T-helper 2 cell treated with Interferon-gamma antibody and Interleukin-4, amounts not matched to agents 100 ng/mL and 5 ng/mL, for 36 hours (primary cell): ENCODE measurements around the gene GREM1. TPM values are rescaled to one million over a fixed set of nuclear protein-coding genes. Genes with fewer than 3 reads are reported as not detected.

Source experiments
- intact Hi-C: fragments of 100-400 bp; cut with micrococcal nuclease; formaldehyde crosslinking; loops from one replicate; pipeline ENCODE4 v1.15.1; 2023
- total RNA-seq: library from RNA; stranded (reverse); gene quantifications from 2 replicates; pipeline ENCODE4 v1.2.3, GENCODE V29; 2022

GREM1 gene
- total RNA-seq, 1 donor from 2014 or later = not detected

- intact Hi-C loops = no loop called here
These were observed 23.4 kb upstream of the GREM1 start for GRCh38 chr15:32694222-32694983.

GRCh38 chr15:32698773-32699390, 18.9 kb upstream of the GREM1 start:
- intact Hi-C loops = no loop called here

- intact Hi-C loops = no loop called here
These were observed 17.2 kb upstream of the GREM1 start for GRCh38 chr15:32700501-32701150.

- intact Hi-C loops = no loop called here
These were observed 15.9 kb upstream of the GREM1 start for GRCh38 chr15:32701863-32702262.

GRCh38 chr15:32704395-32704981, 13.3 kb upstream of the GREM1 start:
- intact Hi-C loops = no loop called here

- intact Hi-C loops = no loop called here
These were observed 12.4 kb upstream of the GREM1 start for GRCh38 chr15:32705446-32705845.

- intact Hi-C loops = no loop called here
These were observed 11.1 kb upstream of the GREM1 start for GRCh38 chr15:32706704-32707103.

- intact Hi-C loops = no loop called here
These were observed 10.4 kb upstream of the GREM1 start for GRCh38 chr15:32707436-32707835.

GRCh38 chr15:32709295-32710033, 8.3 kb upstream of the GREM1 start:
- intact Hi-C loops = no loop called here

GRCh38 chr15:32715276-32715675, 2.5 kb upstream of the GREM1 start:
- intact Hi-C loops = no loop called here

GRCh38 chr15:32716216-32716914, 1.4 kb upstream of the GREM1 start:
- intact Hi-C loops = no loop called here

GRCh38 chr15:32716915-32717425, 834 bp upstream of the GREM1 start:
- intact Hi-C loops = no loop called here

- intact Hi-C loops = no loop called here
These were observed 520 bp downstream of the GREM1 start for GRCh38 chr15:32718227-32718820.

GRCh38 chr15:32718821-32719716, 1.3 kb downstream of the GREM1 start:
- intact Hi-C loops = no loop called here

GRCh38 chr15:32721596-32721995, 3.8 kb downstream of the GREM1 start:
- intact Hi-C loops = no loop called here

GRCh38 chr15:32722136-32722535, 4.3 kb downstream of the GREM1 start:
- intact Hi-C loops = no loop called here

GRCh38 chr15:32723171-32723948, 5.6 kb downstream of the GREM1 start:
- intact Hi-C loops = no loop called here

GRCh38 chr15:32729700-32730395, 12.0 kb downstream of the GREM1 start:
- intact Hi-C loops = no loop called here
